Right lung (tissue), 5 donors: ENCODE measurements around the gene RALGAPA1. TPM values are rescaled to one million over a fixed set of nuclear protein-coding genes. Genes with fewer than 3 reads are reported as not detected.

ENCODE experiments used
- polyA plus RNA-seq, 5 donors: library from polyadenylated mRNA; unstranded; fragments of 120-200 nt; gene quantifications; one replicate each; pipeline versions ENCODE4 v1.2.1 to v1.2.3, GENCODE V29; 2013; ENCODE audit warnings: inconsistent platforms in 1 of 5, low replicate concordance in 1 of 5; ENCODE audit not compliant: insufficient read length in 5 of 5, insufficient read depth in 1 of 5

Gene RALGAPA1
- polyA plus RNA-seq, 5 donors: 32.6 to 59.3 (median 50.5) TPM

Other genes starting within 250 kb of the RALGAPA1 start
- gene BRMS1L, start 17.0 kb upstream of the RALGAPA1 start, polyA plus RNA-seq: 10 to 100 TPM; 17.3 to 26.2 (median 22.0) TPM